PFSK-1 (cell line): Measurements from ENCODE around the gene SPEM2.

Source experiments
- FOXP2 ChIP-seq: optimal IDR thresholded peaks from 2 replicates; pipeline ENCODE3; 2011; ENCODE audit warnings: borderline replicate concordance, control low read depth, inconsistent platforms; ENCODE audit not compliant: insufficient read depth; ENCODE audit errors: extremely low read length, extremely low read depth
- POLR2AphosphoS5 ChIP-seq: IDR thresholded peaks from 2 replicates; pipeline ENCODE4 v1.6.1; 2012; ENCODE audit warnings: low read depth, mild to moderate bottlenecking, control low read depth, low read length, moderate library complexity
- SIN3A ChIP-seq: IDR thresholded peaks from 2 replicates; pipeline ENCODE4 v1.6.1; 2012; ENCODE audit warnings: mild to moderate bottlenecking, low read length, moderate library complexity, borderline replicate concordance; ENCODE audit not compliant: insufficient read depth
- TAF1 ChIP-seq: IDR thresholded peaks from 2 replicates; pipeline ENCODE4 v1.6.1; 2012; ENCODE audit warnings: low read length, control low read depth, borderline replicate concordance; ENCODE audit not compliant: insufficient read depth
- TF ChIP-seq, protein P1 (sequence below), 2 experiments: IDR thresholded peaks; 2 replicates each; pipeline versions ENCODE4 v1.6.1 to v1.8.0; 2011 to 2012; ENCODE audit warnings: low read depth in 2 of 2, low read length in 2 of 2, control low read depth in 1 of 2, inconsistent platforms in 1 of 2, mild to moderate bottlenecking in 1 of 2, moderate library complexity in 1 of 2; ENCODE audit not compliant: insufficient read depth in 1 of 2

DNA sequence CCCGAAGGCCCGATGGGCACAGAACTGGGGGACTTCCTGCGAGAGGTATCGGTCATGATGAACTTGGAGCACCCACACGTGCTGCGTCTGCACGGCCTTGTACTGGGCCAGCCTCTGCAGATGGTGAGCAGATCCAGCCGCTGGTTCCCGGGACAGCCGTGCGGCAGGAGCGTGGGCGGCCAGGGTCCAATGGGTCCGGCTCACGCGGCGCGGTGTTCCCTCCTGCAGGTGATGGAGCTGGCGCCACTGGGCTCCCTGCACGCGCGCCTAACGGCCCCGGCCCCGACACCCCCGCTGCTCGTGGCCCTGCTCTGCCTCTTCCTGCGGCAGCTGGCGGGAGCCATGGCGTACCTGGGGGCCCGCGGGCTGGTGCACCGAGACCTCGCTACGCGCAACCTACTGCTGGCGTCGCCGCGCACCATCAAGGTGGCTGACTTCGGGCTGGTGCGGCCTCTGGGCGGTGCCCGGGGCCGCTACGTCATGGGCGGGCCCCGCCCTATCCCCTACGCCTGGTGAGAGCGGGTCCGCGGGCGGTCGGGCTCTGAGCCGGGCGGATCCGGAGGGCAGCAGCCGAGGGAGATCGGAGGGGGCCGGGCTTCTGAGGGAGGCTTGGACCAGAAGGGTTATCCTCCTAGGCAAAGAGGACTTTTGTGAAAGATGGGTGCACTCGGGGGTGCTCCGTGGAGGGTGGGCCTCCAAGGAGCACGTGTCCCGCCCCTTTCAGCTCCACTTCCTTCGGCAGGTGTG lies 41.5 kb upstream of the SPEM2 start:
- TF ChIP-seq TAF1 (no peak), SIN3A (no peak), POLR2AphosphoS5 (no peak), FOXP2 (no peak)
- TF ChIP-seq, protein P1, sequence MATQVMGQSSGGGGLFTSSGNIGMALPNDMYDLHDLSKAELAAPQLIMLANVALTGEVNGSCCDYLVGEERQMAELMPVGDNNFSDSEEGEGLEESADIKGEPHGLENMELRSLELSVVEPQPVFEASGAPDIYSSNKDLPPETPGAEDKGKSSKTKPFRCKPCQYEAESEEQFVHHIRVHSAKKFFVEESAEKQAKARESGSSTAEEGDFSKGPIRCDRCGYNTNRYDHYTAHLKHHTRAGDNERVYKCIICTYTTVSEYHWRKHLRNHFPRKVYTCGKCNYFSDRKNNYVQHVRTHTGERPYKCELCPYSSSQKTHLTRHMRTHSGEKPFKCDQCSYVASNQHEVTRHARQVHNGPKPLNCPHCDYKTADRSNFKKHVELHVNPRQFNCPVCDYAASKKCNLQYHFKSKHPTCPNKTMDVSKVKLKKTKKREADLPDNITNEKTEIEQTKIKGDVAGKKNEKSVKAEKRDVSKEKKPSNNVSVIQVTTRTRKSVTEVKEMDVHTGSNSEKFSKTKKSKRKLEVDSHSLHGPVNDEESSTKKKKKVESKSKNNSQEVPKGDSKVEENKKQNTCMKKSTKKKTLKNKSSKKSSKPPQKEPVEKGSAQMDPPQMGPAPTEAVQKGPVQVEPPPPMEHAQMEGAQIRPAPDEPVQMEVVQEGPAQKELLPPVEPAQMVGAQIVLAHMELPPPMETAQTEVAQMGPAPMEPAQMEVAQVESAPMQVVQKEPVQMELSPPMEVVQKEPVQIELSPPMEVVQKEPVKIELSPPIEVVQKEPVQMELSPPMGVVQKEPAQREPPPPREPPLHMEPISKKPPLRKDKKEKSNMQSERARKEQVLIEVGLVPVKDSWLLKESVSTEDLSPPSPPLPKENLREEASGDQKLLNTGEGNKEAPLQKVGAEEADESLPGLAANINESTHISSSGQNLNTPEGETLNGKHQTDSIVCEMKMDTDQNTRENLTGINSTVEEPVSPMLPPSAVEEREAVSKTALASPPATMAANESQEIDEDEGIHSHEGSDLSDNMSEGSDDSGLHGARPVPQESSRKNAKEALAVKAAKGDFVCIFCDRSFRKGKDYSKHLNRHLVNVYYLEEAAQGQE (IDR thresholded peaks at IDR 0.05; ENCODE audit: insufficient read depth in 1 of 2, low read depth in 2 of 2, low read length in 2 of 2), result no peak
